K562 (cell line): ENCODE measurements around the gene ADAMTS14. TPM values are rescaled to one million over a fixed set of nuclear protein-coding genes. Genes with fewer than 3 reads are reported as not detected.

Experiments
- EP400 ChIP-seq: fragments of 450-650 bp; IDR thresholded peaks from 2 replicates; pipeline ENCODE4 v1.6.1; 2017; ENCODE audit warnings: antibody characterized with exemption, mild to moderate bottlenecking, moderate library complexity
- HOXB6 ChIP-seq: fragments of 250-450 bp; sonication (Bioruptor Pico); IDR thresholded peaks from 2 replicates; pipeline ENCODE4 v1.5.1; 2022; ENCODE audit warnings: mild to moderate bottlenecking, borderline replicate concordance
- KDM4B ChIP-seq, 2 experiments: fragments of 450-650 bp in 1 of 2; sonication (generic) in 1 of 2; IDR thresholded peaks; 2 replicates each; pipeline ENCODE4 v1.6.1; 2016 to 2017; ENCODE audit warnings: borderline replicate concordance in 2 of 2, antibody characterized with exemption in 1 of 2, low read depth in 1 of 2, mild to moderate bottlenecking in 1 of 2
- KLF13 ChIP-seq: fragments of 450-650 bp; IDR thresholded peaks from 2 replicates; pipeline ENCODE4 v1.6.1; 2016; ENCODE audit warnings: missing genetic modification characterization, low read depth, mild to moderate bottlenecking, missing compliant biosample characterization, moderate library complexity, borderline replicate concordance
- NR2C2 ChIP-seq, 2 experiments: fragments of 200-800 bp in 1 of 2; sonication (Bioruptor generic) in 1 of 2; sonication (generic) in 1 of 2; formaldehyde crosslinking in 1 of 2; IDR thresholded peaks; 2 replicates each; pipeline versions ENCODE4 v1.6.1 to v1.8.0; 2016 to 2022; ENCODE audit warnings: mild to moderate bottlenecking in 1 of 2, missing compliant biosample characterization in 1 of 2, missing genetic modification characterization in 1 of 2, missing genetic modification reagents in 1 of 2
- OTX1 ChIP-seq: fragments of 450-650 bp; formaldehyde crosslinking; IDR thresholded peaks from 2 replicates; pipeline ENCODE4 v1.4.0; 2022; ENCODE audit warnings: mild to moderate bottlenecking
- POLR2AphosphoS5 ChIP-seq: IDR thresholded peaks from 2 replicates; pipeline ENCODE4 v1.6.1; 2011; ENCODE audit warnings: mild to moderate bottlenecking, low read depth, low read length, moderate library complexity; ENCODE audit not compliant: control insufficient read depth, insufficient read depth
- SRSF1 ChIP-seq: fragments of 200-400 bp; formaldehyde crosslinking; IDR thresholded peaks from 2 replicates; pipeline ENCODE4 v1.6.1; 2017; ENCODE audit warnings: mild to moderate bottlenecking, low read depth, low read length, moderate library complexity
- TCF7L2 ChIP-seq: fragments of 150-350 bp; IDR thresholded peaks from 2 replicates; pipeline ENCODE4 v1.6.1; 2016; ENCODE audit warnings: low read depth, mild to moderate bottlenecking, low read length, moderate library complexity
- TOE1 ChIP-seq, 2 experiments: fragments of 450-650 bp in 1 of 2; sonication (generic) in 1 of 2; formaldehyde crosslinking in 1 of 2; IDR thresholded peaks; 2 replicates each; pipeline versions ENCODE4 v1.7.1 to v1.8.0; 2016 to 2022; ENCODE audit warnings: borderline replicate concordance in 2 of 2, mild to moderate bottlenecking in 2 of 2, antibody characterized with exemption in 1 of 2, inconsistent platforms in 1 of 2, low read depth in 1 of 2, missing genetic modification reagents in 1 of 2, moderate library complexity in 1 of 2
- ZNF785 ChIP-seq: fragments of 250-450 bp; sonication (Bioruptor Pico); IDR thresholded peaks from 2 replicates; pipeline ENCODE4 v1.4.0; 2020; ENCODE audit warnings: mild to moderate bottlenecking
- polyA plus RNA-seq, 8 experiments: library from polyadenylated mRNA; depleted of rRNA in 4 of 8; stranded (reverse) in 5 of 8; unstranded in 3 of 8; fragments of >200 nt; fragmentation: Nextera tagmentation in 2 of 8; fragmentation: Illumina TruSeq in 1 of 8; extraction: Ambion mirVana in 2 of 8; extraction: Trizol in 1 of 8; gene quantifications; 2 replicates each; pipeline versions ENCODE4 v1.2.1 to v1.2.3, GENCODE V29; 2011 to 2014; ENCODE audit warnings: inconsistent platforms in 1 of 8, missing spikeins in 1 of 8
- total RNA-seq, 7 experiments: library from RNA; depleted of rRNA in 6 of 7; stranded (reverse); fragments of >200 nt in 6 of 7; fragmentation: Illumina TruSeq in 2 of 7; extraction: Trizol in 2 of 7; gene quantifications; 2 replicates each; pipeline versions ENCODE4 v1.2.1 to v1.2.3, GENCODE V29; 2011 to 2021; ENCODE audit warnings: low replicate concordance in 1 of 7
- TF ChIP-seq, protein P1 (sequence below), 2 experiments: IDR thresholded peaks; 2 replicates each; pipeline ENCODE4 v1.6.1; 2012; ENCODE audit warnings: improper control_type of control experiment in 2 of 2, low read depth in 2 of 2, low read length in 2 of 2, borderline replicate concordance in 1 of 2
- TF ChIP-seq, protein P2 (sequence below): fragments of 450-650 bp; IDR thresholded peaks from 2 replicates; pipeline ENCODE4 v1.6.1; 2016; ENCODE audit warnings: antibody characterized with exemption

Gene ADAMTS14
- total and polyA plus RNA-seq, 9 of the 15 experiments (the other 6 are each of a cell fraction or from before 2014, with no cell fraction given), result 0.04 to 37.4 (median 15.9) TPM

DNA sequence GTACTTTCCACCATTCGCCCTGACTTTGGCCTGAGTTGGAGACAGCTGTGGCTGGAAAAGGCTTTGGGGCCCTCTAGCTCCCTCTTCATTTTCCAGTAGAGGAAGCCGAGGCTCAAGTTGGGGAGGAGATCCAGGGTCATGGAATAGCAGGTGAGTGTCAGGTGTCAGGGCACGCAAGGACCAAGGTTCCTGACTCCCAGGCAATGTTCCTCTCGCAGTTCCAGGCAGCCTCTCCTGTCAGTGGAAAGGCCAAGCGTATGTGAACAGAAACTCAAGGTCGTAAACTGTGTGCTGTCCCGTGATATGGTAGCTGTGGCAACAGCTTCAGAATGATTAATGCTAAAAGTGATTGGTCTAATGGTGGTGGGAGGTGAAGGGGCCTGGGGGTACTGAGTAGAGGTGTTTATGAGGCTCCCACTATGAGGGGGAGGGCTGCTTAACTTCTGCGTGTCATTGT, 13.2 kb downstream of the ADAMTS14 start (continued):
- TF ChIP-seq, protein P1, sequence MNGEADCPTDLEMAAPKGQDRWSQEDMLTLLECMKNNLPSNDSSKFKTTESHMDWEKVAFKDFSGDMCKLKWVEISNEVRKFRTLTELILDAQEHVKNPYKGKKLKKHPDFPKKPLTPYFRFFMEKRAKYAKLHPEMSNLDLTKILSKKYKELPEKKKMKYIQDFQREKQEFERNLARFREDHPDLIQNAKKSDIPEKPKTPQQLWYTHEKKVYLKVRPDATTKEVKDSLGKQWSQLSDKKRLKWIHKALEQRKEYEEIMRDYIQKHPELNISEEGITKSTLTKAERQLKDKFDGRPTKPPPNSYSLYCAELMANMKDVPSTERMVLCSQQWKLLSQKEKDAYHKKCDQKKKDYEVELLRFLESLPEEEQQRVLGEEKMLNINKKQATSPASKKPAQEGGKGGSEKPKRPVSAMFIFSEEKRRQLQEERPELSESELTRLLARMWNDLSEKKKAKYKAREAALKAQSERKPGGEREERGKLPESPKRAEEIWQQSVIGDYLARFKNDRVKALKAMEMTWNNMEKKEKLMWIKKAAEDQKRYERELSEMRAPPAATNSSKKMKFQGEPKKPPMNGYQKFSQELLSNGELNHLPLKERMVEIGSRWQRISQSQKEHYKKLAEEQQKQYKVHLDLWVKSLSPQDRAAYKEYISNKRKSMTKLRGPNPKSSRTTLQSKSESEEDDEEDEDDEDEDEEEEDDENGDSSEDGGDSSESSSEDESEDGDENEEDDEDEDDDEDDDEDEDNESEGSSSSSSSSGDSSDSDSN (IDR thresholded peaks at IDR 0.05; ENCODE audit: borderline replicate concordance in 1 of 2, low read depth in 2 of 2, low read length in 2 of 2), result no peak
- TF ChIP-seq SRSF1, result no peak
- TF ChIP-seq TOE1 (IDR thresholded peaks at IDR 0.05; ENCODE audit: borderline replicate concordance), result no peak
- no peak for TF ChIP-seq TOE1 (CRISPR knock-in tag; IDR thresholded peaks at IDR 0.05; ENCODE audit: borderline replicate concordance, low read depth)
- TF ChIP-seq HOXB6 (CRISPR knock-in tag), result no peak
- no peak for TF ChIP-seq TCF7L2
- TF ChIP-seq POLR2AphosphoS5, result no peak
- TF ChIP-seq EP400, result no peak
- no peak for TF ChIP-seq OTX1 (CRISPR knock-in tag)
- TF ChIP-seq ZNF785 (CRISPR knock-in tag), result no peak
- TF ChIP-seq KDM4B (IDR thresholded peaks at IDR 0.05; ENCODE audit: borderline replicate concordance in 2 of 2, low read depth in 1 of 2), result no peak
- TF ChIP-seq NR2C2 (CRISPR knock-in tag; IDR thresholded peaks at IDR 0.05), result no peak
- no peak for TF ChIP-seq NR2C2 (tag; IDR thresholded peaks at IDR 0.05)
- TF ChIP-seq, protein P2, sequence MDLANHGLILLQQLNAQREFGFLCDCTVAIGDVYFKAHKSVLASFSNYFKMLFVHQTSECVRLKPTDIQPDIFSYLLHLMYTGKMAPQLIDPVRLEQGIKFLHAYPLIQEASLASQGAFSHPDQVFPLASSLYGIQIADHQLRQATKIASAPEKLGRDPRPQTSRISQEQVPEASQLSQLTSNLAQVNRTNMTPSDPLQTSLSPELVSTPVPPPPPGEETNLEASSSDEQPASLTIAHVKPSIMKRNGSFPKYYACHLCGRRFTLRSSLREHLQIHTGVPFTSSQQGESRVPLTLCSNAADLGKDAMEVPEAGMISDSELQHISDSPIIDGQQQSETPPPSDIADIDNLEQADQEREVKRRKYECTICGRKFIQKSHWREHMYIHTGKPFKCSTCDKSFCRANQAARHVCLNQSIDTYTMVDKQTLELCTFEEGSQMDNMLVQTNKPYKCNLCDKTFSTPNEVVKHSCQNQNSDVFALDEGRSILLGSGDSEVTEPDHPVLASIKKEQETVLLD, result peak; percentile 22; the same call in 1 of the 2 replicates
- no peak for TF ChIP-seq KLF13 (tag)
